SK-N-SH (cell line): ENCODE results near the gene CYP51A1.

Experiments
- ELF1 ChIP-seq: IDR thresholded peaks from 2 replicates; pipeline ENCODE4 v1.4.0; 2012
- EP300 ChIP-seq, 2 experiments: IDR thresholded peaks; 2 replicates each; pipeline versions ENCODE4 v1.4.0 to v1.6.1; 2012; ENCODE audit warnings: borderline replicate concordance in 1 of 2, low read depth in 1 of 2, low read length in 1 of 2
- NFIC ChIP-seq: IDR thresholded peaks from 2 replicates; pipeline ENCODE4 v1.4.0; 2012; ENCODE audit warnings: borderline replicate concordance
- POLR2AphosphoS5 ChIP-seq: IDR thresholded peaks from 2 replicates; pipeline ENCODE4 v1.6.1; 2012; ENCODE audit warnings: low read depth, low read length
- RAD21 ChIP-seq: IDR thresholded peaks from 2 replicates; pipeline ENCODE4 v1.6.1; 2012; ENCODE audit warnings: mild to moderate bottlenecking, low read length
- SIN3A ChIP-seq: IDR thresholded peaks from 2 replicates; pipeline ENCODE4 v1.6.1; 2012; ENCODE audit warnings: low read depth, mild to moderate bottlenecking, low read length, moderate library complexity, borderline replicate concordance
- TAF1 ChIP-seq: IDR thresholded peaks from 2 replicates; pipeline ENCODE4 v1.6.1; 2012; ENCODE audit warnings: low read depth, mild to moderate bottlenecking, low read length, moderate library complexity, borderline replicate concordance
- TCF12 ChIP-seq: IDR thresholded peaks from 2 replicates; pipeline ENCODE4 v1.4.0; 2012
- TF ChIP-seq, protein P1 (sequence below): fragments of 200-600 bp; sonication (generic); IDR thresholded peaks from 2 replicates; pipeline ENCODE4 v1.6.1; 2017; ENCODE audit warnings: antibody characterized with exemption, mild to moderate bottlenecking, moderate library complexity
- TF ChIP-seq, protein P2 (sequence below): IDR thresholded peaks from 2 replicates; pipeline ENCODE4 v1.6.1; 2012; ENCODE audit warnings: mild to moderate bottlenecking, low read depth, low read length, moderate library complexity
- TF ChIP-seq, protein P3 (sequence below): fragments of 150-350 bp; IDR thresholded peaks from 2 replicates; pipeline ENCODE4 v1.6.1; 2017; ENCODE audit warnings: antibody characterized with exemption, low read length, low read depth, borderline replicate concordance
- TF ChIP-seq, protein P4 (sequence below): fragments of 150-350 bp; IDR thresholded peaks from 2 replicates; pipeline ENCODE4 v1.6.1; 2016; ENCODE audit warnings: mild to moderate bottlenecking, low read depth, low read length

DNA sequence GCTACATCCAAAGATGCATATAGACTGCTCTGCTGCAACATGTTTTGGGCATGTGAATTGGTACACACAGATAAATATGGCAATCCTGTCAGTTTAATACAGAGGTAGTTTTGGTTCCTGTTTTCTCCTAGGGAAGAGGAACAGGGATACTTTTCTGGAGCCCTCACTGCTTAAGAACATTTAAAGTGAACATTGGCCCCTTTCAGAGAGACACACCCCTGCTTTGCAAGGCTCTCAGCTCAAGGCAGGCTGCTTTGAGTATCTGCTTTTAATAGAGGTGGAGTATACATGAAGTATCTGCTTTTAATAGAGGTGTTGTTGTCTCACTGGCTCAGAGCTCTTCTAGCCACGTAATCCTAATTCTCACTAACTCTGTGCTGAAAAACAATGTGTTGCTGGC lies 38.9 kb downstream of the CYP51A1 start:
- no peak for TF ChIP-seq TAF1
- TF ChIP-seq RAD21: no peak
- TF ChIP-seq, protein P1, sequence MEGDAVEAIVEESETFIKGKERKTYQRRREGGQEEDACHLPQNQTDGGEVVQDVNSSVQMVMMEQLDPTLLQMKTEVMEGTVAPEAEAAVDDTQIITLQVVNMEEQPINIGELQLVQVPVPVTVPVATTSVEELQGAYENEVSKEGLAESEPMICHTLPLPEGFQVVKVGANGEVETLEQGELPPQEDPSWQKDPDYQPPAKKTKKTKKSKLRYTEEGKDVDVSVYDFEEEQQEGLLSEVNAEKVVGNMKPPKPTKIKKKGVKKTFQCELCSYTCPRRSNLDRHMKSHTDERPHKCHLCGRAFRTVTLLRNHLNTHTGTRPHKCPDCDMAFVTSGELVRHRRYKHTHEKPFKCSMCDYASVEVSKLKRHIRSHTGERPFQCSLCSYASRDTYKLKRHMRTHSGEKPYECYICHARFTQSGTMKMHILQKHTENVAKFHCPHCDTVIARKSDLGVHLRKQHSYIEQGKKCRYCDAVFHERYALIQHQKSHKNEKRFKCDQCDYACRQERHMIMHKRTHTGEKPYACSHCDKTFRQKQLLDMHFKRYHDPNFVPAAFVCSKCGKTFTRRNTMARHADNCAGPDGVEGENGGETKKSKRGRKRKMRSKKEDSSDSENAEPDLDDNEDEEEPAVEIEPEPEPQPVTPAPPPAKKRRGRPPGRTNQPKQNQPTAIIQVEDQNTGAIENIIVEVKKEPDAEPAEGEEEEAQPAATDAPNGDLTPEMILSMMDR: no peak
- TF ChIP-seq EP300 (IDR thresholded peaks at IDR 0.05; ENCODE audit: borderline replicate concordance in 1 of 2, low read depth in 1 of 2, low read length in 1 of 2): no peak
- no peak for TF ChIP-seq POLR2AphosphoS5
- TF ChIP-seq, protein P2, sequence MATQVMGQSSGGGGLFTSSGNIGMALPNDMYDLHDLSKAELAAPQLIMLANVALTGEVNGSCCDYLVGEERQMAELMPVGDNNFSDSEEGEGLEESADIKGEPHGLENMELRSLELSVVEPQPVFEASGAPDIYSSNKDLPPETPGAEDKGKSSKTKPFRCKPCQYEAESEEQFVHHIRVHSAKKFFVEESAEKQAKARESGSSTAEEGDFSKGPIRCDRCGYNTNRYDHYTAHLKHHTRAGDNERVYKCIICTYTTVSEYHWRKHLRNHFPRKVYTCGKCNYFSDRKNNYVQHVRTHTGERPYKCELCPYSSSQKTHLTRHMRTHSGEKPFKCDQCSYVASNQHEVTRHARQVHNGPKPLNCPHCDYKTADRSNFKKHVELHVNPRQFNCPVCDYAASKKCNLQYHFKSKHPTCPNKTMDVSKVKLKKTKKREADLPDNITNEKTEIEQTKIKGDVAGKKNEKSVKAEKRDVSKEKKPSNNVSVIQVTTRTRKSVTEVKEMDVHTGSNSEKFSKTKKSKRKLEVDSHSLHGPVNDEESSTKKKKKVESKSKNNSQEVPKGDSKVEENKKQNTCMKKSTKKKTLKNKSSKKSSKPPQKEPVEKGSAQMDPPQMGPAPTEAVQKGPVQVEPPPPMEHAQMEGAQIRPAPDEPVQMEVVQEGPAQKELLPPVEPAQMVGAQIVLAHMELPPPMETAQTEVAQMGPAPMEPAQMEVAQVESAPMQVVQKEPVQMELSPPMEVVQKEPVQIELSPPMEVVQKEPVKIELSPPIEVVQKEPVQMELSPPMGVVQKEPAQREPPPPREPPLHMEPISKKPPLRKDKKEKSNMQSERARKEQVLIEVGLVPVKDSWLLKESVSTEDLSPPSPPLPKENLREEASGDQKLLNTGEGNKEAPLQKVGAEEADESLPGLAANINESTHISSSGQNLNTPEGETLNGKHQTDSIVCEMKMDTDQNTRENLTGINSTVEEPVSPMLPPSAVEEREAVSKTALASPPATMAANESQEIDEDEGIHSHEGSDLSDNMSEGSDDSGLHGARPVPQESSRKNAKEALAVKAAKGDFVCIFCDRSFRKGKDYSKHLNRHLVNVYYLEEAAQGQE: no peak
- no peak for TF ChIP-seq SIN3A
- no peak for TF ChIP-seq TCF12
- no peak for TF ChIP-seq NFIC
- TF ChIP-seq ELF1: no peak
- TF ChIP-seq, protein P3, sequence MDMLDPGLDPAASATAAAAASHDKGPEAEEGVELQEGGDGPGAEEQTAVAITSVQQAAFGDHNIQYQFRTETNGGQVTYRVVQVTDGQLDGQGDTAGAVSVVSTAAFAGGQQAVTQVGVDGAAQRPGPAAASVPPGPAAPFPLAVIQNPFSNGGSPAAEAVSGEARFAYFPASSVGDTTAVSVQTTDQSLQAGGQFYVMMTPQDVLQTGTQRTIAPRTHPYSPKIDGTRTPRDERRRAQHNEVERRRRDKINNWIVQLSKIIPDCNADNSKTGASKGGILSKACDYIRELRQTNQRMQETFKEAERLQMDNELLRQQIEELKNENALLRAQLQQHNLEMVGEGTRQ: no peak
- TF ChIP-seq, protein P4, sequence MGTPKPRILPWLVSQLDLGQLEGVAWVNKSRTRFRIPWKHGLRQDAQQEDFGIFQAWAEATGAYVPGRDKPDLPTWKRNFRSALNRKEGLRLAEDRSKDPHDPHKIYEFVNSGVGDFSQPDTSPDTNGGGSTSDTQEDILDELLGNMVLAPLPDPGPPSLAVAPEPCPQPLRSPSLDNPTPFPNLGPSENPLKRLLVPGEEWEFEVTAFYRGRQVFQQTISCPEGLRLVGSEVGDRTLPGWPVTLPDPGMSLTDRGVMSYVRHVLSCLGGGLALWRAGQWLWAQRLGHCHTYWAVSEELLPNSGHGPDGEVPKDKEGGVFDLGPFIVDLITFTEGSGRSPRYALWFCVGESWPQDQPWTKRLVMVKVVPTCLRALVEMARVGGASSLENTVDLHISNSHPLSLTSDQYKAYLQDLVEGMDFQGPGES: no peak
